ENCODE data around the gene CFAP70.

DNA sequence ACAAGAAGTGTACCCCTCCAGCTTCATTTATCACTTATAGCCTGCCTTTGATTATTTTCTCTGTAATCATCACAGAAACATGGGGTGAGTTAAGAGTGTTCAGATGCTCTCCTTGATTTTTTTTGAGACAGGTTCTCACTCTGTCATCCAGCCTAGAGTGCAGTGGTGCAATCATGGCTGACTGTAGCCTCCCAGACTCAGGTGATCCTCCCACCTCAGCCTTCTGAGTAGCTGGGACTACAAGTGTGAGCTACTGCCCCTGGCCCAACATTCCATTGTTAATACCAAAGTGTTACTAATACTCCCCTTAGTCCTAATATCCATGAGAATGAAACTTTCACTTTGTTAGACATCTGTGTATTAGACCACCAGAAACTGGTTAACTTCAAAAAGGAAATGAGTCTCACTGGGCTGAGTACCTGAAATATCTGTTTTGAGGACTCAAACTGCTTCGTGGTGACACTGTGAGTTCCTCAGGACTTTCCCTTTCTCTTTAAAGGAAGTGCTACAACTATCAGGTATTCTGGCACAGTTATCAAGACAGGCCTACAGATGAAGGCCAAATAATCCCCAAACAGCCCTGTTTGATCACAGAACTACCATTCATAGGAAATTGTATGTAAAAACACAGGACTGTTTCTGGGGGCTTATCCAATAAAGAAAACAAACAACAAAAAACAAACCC is 20.5 kb upstream of the CFAP70 start:
- TF ChIP-seq, protein P1, sequence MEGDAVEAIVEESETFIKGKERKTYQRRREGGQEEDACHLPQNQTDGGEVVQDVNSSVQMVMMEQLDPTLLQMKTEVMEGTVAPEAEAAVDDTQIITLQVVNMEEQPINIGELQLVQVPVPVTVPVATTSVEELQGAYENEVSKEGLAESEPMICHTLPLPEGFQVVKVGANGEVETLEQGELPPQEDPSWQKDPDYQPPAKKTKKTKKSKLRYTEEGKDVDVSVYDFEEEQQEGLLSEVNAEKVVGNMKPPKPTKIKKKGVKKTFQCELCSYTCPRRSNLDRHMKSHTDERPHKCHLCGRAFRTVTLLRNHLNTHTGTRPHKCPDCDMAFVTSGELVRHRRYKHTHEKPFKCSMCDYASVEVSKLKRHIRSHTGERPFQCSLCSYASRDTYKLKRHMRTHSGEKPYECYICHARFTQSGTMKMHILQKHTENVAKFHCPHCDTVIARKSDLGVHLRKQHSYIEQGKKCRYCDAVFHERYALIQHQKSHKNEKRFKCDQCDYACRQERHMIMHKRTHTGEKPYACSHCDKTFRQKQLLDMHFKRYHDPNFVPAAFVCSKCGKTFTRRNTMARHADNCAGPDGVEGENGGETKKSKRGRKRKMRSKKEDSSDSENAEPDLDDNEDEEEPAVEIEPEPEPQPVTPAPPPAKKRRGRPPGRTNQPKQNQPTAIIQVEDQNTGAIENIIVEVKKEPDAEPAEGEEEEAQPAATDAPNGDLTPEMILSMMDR (IDR thresholded peaks at IDR 0.05 in 2 of 3, conservative IDR thresholded peaks at IDR 0.05 in 1 of 3; ENCODE audit: borderline replicate concordance in 1 of 3, insufficient read depth in 1 of 3, low read depth in 2 of 3, low read length in 2 of 3): no peak
- TF ChIP-seq EZH2 (IDR thresholded peaks at IDR 0.05): no peak
- no peak for TF ChIP-seq POLR2A (IDR thresholded peaks at IDR 0.05; ENCODE audit: borderline replicate concordance, extremely low read depth, insufficient read depth, insufficient read length)
- no peak for TF ChIP-seq SRF (IDR thresholded peaks at IDR 0.05; ENCODE audit: low read depth)
- no peak for TF ChIP-seq ZFX (IDR thresholded peaks at IDR 0.05)
- TF ChIP-seq RAD21 (IDR thresholded peaks at IDR 0.05; ENCODE audit: low read depth): no peak
- TF ChIP-seq JUND (IDR thresholded peaks at IDR 0.05): no peak
- TF ChIP-seq EGR1 (IDR thresholded peaks at IDR 0.05; ENCODE audit: low read depth): no peak
- no peak for TF ChIP-seq FOSL1 (IDR thresholded peaks at IDR 0.05; ENCODE audit: low read depth)
- no peak for TF ChIP-seq POLR2AphosphoS5 (IDR thresholded peaks at IDR 0.05; ENCODE audit: low read depth, low read length)
